MM.1S (cell line): Measurements from ENCODE around the gene ZNF217.
"Not testable (repeated sequence)": the region's sequence is repeated elsewhere in the genome, so short reads cannot be mapped to it uniquely, and the experiment has no call there.

Experiments
- DNase-seq: peaks from one replicate; pipeline ENCODE4 v3.0.0-alpha.2; 2015
- H2AFZ ChIP-seq: fragments of 300-600 bp; sonication (generic); 2 replicates; pipeline ENCODE4 v1.6.0; 2016; ENCODE audit warnings: antibody characterized with exemption, low read length
- H3F3A ChIP-seq: fragments of 300-600 bp; sonication (generic); 2 replicates; pipeline ENCODE4 v1.6.1; 2016; ENCODE audit warnings: mild to moderate bottlenecking, antibody characterized with exemption, low read length, moderate library complexity, mixed read lengths; ENCODE audit not compliant: insufficient read depth
- H3K27ac ChIP-seq: fragments of 300-600 bp; sonication (generic); 2 replicates; pipeline ENCODE4 v1.5.1; 2016; ENCODE audit warnings: mild to moderate bottlenecking, low read length
- H3K27me3 ChIP-seq: fragments of 300-600 bp; sonication (generic); replicated peaks from 2 replicates; pipeline ENCODE4 v1.6.0; 2016; ENCODE audit warnings: low read length; ENCODE audit not compliant: insufficient read depth
- H3K36me3 ChIP-seq: fragments of 300-600 bp; sonication (generic); replicated peaks from 2 replicates; pipeline ENCODE4 v1.6.1; 2016; ENCODE audit warnings: mild to moderate bottlenecking, low read length, mixed read lengths; ENCODE audit not compliant: insufficient read depth
- H3K4me1 ChIP-seq: fragments of 300-600 bp; sonication (generic); 2 replicates; pipeline ENCODE4 v1.6.1; 2016; ENCODE audit warnings: low read length, mixed read lengths
- H3K4me2 ChIP-seq: fragments of 300-600 bp; sonication (generic); 2 replicates; pipeline ENCODE4 v1.6.0; 2016; ENCODE audit warnings: low read depth, low read length
- H3K4me3 ChIP-seq: fragments of 300-600 bp; sonication (generic); 2 replicates; pipeline ENCODE4 v1.5.1; 2016; ENCODE audit warnings: low read length, mixed read lengths
- H3K79me2 ChIP-seq: fragments of 300-600 bp; sonication (generic); 2 replicates; pipeline ENCODE4 v1.6.1; 2016; ENCODE audit warnings: mixed run types, low read length, mixed read lengths
- H3K9ac ChIP-seq: fragments of 300-600 bp; sonication (generic); 2 replicates; pipeline ENCODE4 v1.6.1; 2016; ENCODE audit warnings: low read length, mixed read lengths
- H3K9me2 ChIP-seq: fragments of 300-600 bp; sonication (generic); replicated peaks from 2 replicates; pipeline ENCODE4 v1.6.1; 2016; ENCODE audit warnings: mild to moderate bottlenecking, low read length, mixed read lengths; ENCODE audit not compliant: insufficient read depth
- H3K9me3 ChIP-seq: fragments of 300-600 bp; sonication (generic); replicated peaks from 2 replicates; pipeline ENCODE4 v1.6.1; 2016; ENCODE audit warnings: mild to moderate bottlenecking, low read length, mixed read lengths; ENCODE audit not compliant: insufficient read depth
- H4K20me1 ChIP-seq: fragments of 300-600 bp; sonication (generic); 2 replicates; pipeline ENCODE4 v1.6.1; 2016; ENCODE audit warnings: mild to moderate bottlenecking, low read length, moderate library complexity, mixed read lengths; ENCODE audit not compliant: insufficient read depth
- EZH2 ChIP-seq: fragments of 300-600 bp; sonication (generic); optimal IDR thresholded peaks from 2 replicates; pipeline ENCODE3; 2017; ENCODE audit warnings: low read depth, mild to moderate bottlenecking, antibody characterized with exemption, low read length, mixed read lengths
- EZH2phosphoT487 ChIP-seq: fragments of 300-600 bp; sonication (generic); IDR thresholded peaks from 2 replicates; pipeline ENCODE4 v1.6.1; 2018; ENCODE audit warnings: antibody characterized with exemption, low read length
- TF ChIP-seq, protein P1 (sequence below): fragments of 300-600 bp; sonication (generic); IDR thresholded peaks from 2 replicates; pipeline ENCODE4 v1.5.1; 2016; ENCODE audit warnings: antibody characterized with exemption, low read length, mixed read lengths

ZNF217 gene

DNA sequence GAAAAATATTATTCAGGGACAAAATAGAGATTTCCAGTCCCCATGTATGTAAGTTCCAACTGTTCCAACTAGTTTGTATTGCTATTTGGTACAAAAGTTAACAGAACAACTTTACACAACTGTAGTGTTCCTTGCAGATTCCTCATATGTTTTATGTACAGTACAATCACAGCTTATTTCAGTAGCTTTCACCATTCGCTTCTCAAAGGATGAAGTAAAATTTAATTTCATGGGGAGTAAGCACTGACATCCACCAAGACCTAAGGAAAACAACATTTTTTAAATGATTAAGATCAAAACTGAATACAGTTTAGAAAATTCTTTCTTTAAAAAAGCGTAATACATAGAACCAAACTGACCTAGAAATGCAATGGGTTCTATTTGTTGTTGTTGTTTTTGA lies 24.6 kb downstream of the ZNF217 start:
- peaks cover 38% of the 10 kb centered on the region for H3F3A ChIP-seq
- H3K9me2 ChIP-seq, result no peaks in the 10 kb centered on the region
- no peaks in the 10 kb centered on the region for H3K9me3 ChIP-seq
- H3K4me3 ChIP-seq, result no peak overlapping the region
- no peak overlapping the region for H3K27ac ChIP-seq
- TF ChIP-seq EZH2phosphoT487 (no peak), EZH2 (no peak)
- TF ChIP-seq, protein P1, sequence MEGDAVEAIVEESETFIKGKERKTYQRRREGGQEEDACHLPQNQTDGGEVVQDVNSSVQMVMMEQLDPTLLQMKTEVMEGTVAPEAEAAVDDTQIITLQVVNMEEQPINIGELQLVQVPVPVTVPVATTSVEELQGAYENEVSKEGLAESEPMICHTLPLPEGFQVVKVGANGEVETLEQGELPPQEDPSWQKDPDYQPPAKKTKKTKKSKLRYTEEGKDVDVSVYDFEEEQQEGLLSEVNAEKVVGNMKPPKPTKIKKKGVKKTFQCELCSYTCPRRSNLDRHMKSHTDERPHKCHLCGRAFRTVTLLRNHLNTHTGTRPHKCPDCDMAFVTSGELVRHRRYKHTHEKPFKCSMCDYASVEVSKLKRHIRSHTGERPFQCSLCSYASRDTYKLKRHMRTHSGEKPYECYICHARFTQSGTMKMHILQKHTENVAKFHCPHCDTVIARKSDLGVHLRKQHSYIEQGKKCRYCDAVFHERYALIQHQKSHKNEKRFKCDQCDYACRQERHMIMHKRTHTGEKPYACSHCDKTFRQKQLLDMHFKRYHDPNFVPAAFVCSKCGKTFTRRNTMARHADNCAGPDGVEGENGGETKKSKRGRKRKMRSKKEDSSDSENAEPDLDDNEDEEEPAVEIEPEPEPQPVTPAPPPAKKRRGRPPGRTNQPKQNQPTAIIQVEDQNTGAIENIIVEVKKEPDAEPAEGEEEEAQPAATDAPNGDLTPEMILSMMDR, result no peak
- H2AFZ ChIP-seq, result no peak overlapping the region
- peaks cover 41% of the 10 kb centered on the region for H4K20me1 ChIP-seq
- H3K36me3 ChIP-seq, result peaks cover 25% of the 10 kb centered on the region
- 0 out of 2 replicates have a peak, but pooled peaks cover under 1% of the 10 kb centered on the region for H3K4me1 ChIP-seq
- no peak for DNase-seq
- no peak overlapping the region for H3K9ac ChIP-seq
- H3K4me2 ChIP-seq, result no peak overlapping the region
- H3K79me2 ChIP-seq, result peaks cover 86% of the 10 kb centered on the region
- no peaks in the 10 kb centered on the region for H3K27me3 ChIP-seq

DNA sequence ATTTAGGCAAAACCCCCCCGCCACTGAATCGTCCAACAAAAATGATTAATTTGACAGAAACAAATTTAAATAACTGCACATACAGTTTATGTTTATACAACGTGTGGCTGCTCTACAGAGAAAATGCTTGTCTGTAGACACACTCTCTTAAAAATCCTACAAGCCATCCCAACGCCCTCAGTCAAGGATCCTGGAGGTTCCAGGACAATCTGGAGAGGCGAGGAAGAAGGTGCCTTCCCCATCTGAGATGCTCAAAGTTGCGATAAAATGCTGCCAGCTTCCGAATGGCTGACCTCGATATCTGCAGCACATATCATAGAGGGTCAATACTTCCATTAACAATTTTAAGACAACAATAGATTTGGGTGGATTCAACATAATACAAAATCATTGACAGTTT lies 25.3 kb downstream of the ZNF217 start:
- peaks cover 38% of the 10 kb centered on the region for H3F3A ChIP-seq
- DNase-seq, result no peak
- H3K4me3 ChIP-seq, result no peak overlapping the region
- H3K9me3 ChIP-seq, result no peaks in the 10 kb centered on the region
- no peak overlapping the region for H3K4me2 ChIP-seq
- H3K36me3 ChIP-seq, result peaks cover 25% of the 10 kb centered on the region
- no peaks in the 10 kb centered on the region for H3K27me3 ChIP-seq
- H3K9ac ChIP-seq, result no peak overlapping the region
- H4K20me1 ChIP-seq, result peaks cover 38% of the 10 kb centered on the region
- H3K79me2 ChIP-seq, result peaks cover 80% of the 10 kb centered on the region
- TF ChIP-seq EZH2phosphoT487 (no peak), EZH2 (no peak)
- TF ChIP-seq, protein P1, result no peak
- H3K4me1 ChIP-seq, result no peaks in the 10 kb centered on the region
- no peaks in the 10 kb centered on the region for H3K9me2 ChIP-seq
- no peak overlapping the region for H3K27ac ChIP-seq
- no peak overlapping the region for H2AFZ ChIP-seq

DNA sequence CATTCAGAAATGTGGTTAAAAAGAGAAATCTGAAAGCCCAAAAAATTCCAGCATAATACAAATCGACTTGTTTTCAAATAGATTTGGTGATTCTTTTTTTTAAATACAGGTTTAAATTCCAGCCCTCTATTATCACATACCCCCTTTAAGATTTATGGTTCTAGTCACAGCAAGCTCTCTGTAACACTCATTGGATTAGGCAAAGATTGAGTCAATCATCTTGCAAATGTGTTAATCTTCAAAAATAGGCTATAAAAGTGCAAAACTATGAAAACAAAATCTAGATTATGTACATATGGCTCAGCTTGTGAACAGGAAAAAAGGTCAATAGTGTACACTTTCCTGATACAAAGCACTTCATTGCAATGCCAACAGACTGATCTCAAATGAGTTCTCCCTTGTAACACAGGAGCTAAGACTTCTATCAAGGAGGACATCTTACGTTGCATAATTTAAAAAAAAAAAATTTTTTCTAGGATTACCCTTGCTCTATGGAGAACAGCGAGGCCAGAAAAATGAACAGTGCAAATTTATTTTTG lies 26.2 kb downstream of the ZNF217 start:
- Histone ChIP-seq H3F3A (peaks cover 38% of the 10 kb centered on the region), H3K9ac (no peak overlapping the region), H3K4me3 (no peak overlapping the region), H3K9me2 (no peaks in the 10 kb centered on the region), H3K27ac (no peak overlapping the region), H4K20me1 (peaks cover 29% of the 10 kb centered on the region), H3K9me3 (no peaks in the 10 kb centered on the region), H3K4me2 (no peak overlapping the region), H3K79me2 (peaks cover 71% of the 10 kb centered on the region), H3K4me1 (no peaks in the 10 kb centered on the region), H3K27me3 (no peaks in the 10 kb centered on the region), H3K36me3 (peaks cover 25% of the 10 kb centered on the region), H2AFZ (no peak overlapping the region)
- TF ChIP-seq EZH2phosphoT487 (no peak), EZH2 (no peak)
- TF ChIP-seq, protein P1, result no peak
- no peak for DNase-seq

DNA sequence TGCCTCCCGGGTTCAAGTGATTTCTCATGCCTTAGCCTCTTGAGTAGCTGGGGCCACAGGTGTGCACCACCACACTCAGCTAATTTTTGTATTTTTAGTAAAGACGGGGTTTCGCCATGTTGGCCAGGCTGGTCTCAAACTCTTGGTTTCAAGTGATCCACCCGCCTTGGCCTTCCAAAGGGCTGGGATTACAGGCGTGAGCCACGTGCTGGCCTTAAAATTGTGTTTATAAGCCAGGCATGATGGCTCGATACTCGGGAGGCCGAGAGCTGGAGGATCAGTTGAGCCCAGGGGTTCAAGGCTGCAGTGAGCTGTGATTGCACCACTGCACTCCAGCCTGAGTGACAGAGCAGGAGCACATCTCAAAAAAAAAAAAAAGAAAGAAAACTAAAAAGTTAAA lies 27.0 kb downstream of the ZNF217 start:
- Histone ChIP-seq H3F3A (peaks cover 38% of the 10 kb centered on the region), H4K20me1 (peaks cover 21% of the 10 kb centered on the region), H3K36me3 (peaks cover 19% of the 10 kb centered on the region), H3K79me2 (peaks cover 62% of the 10 kb centered on the region)
- not testable (repeated sequence) for H3K4me3 ChIP-seq, H3K4me1 ChIP-seq, H3K9ac ChIP-seq, H3K4me2 ChIP-seq, H3K9me2 ChIP-seq, H3K9me3 ChIP-seq, H3K27me3 ChIP-seq, H2AFZ ChIP-seq, DNase-seq, H3K27ac ChIP-seq
